SU-DHL-6 (cell line): ENCODE results near the gene MDP1.
"Not testable (repeated sequence)": the region's sequence is repeated elsewhere in the genome, so short reads cannot be mapped to it uniquely, and the experiment has no call there.

Experiments
- H2AFZ ChIP-seq: fragments of 200-600 bp; sonication (generic); 2 replicates; pipeline ENCODE4 v1.6.1; 2014; ENCODE audit warnings: low read depth, mild to moderate bottlenecking, moderate library complexity, mixed read lengths, antibody characterized with exemption, low read length; ENCODE audit not compliant: severe bottlenecking
- H3F3A ChIP-seq: fragments of 200-600 bp; shearing (Covaris generic); 2 replicates; pipeline ENCODE4 v1.6.0; 2016; ENCODE audit warnings: antibody characterized with exemption, mild to moderate bottlenecking; ENCODE audit not compliant: insufficient read depth
- H3K27ac ChIP-seq: fragments of 200-600 bp; sonication (generic); 2 replicates; pipeline ENCODE4 v1.5.1; 2016; ENCODE audit warnings: low read depth, mild to moderate bottlenecking, low read length, moderate library complexity, mixed read lengths
- H3K27me3 ChIP-seq: fragments of 200-600 bp; sonication (generic), shearing (Covaris generic); 2 replicates; pipeline ENCODE4 v1.6.0; 2014; ENCODE audit warnings: mild to moderate bottlenecking, low read length
- H3K36me3 ChIP-seq: fragments of 200-600 bp; sonication (generic); 2 replicates; pipeline ENCODE4 v1.6.1; 2014; ENCODE audit warnings: mild to moderate bottlenecking, low read length, mixed read lengths
- H3K4me2 ChIP-seq: fragments of 300-600, 200-600 bp; shearing (Covaris generic), sonication (generic); 2 replicates; pipeline ENCODE4 v1.6.0; 2014; ENCODE audit warnings: low read length, low read depth, mild to moderate bottlenecking; ENCODE audit not compliant: poor library complexity, severe bottlenecking
- H3K4me3 ChIP-seq: fragments of 200-600 bp; sonication (generic); 2 replicates; pipeline ENCODE4 v1.5.1; 2014; ENCODE audit warnings: antibody characterized with exemption, low read length, mild to moderate bottlenecking, mixed read lengths; ENCODE audit not compliant: insufficient read depth, poor library complexity, severe bottlenecking
- H3K79me2 ChIP-seq: fragments of 200-600 bp; sonication (generic); 2 replicates; pipeline ENCODE4 v1.6.1; 2014; ENCODE audit warnings: mild to moderate bottlenecking, low read length, moderate library complexity; ENCODE audit not compliant: insufficient read depth
- H3K9ac ChIP-seq: fragments of 200-600 bp; sonication (generic); 2 replicates; pipeline ENCODE4 v1.7.0; 2014; ENCODE audit warnings: mild to moderate bottlenecking, low read length
- H3K9me2 ChIP-seq: fragments of 200-600 bp; sonication (generic); replicated peaks from 2 replicates; pipeline ENCODE4 v1.6.1; 2014; ENCODE audit warnings: low read length; ENCODE audit not compliant: insufficient read depth
- H3K9me3 ChIP-seq: fragments of 200-600 bp; sonication (generic); 2 replicates; pipeline ENCODE4 v1.6.1; 2014; ENCODE audit warnings: low read length, mixed read lengths; ENCODE audit not compliant: insufficient read depth
- H4K20me1 ChIP-seq: fragments of 200-600 bp; sonication (generic); 2 replicates; pipeline ENCODE4 v1.6.1; 2014; ENCODE audit warnings: low read depth, mild to moderate bottlenecking, antibody characterized with exemption, low read length, moderate library complexity, mixed read lengths
- CTCF ChIP-seq: fragments of 200-600 bp; sonication (generic); IDR thresholded peaks from one replicate; pipeline ENCODE4 v1.5.1; 2017; ENCODE audit warnings: antibody characterized with exemption, mild to moderate bottlenecking, low read length, moderate library complexity; ENCODE audit not compliant: insufficient read depth, poor library complexity, severe bottlenecking
- EZH2phosphoT487 ChIP-seq: fragments of 200-600 bp; sonication (generic), shearing (Covaris generic); conservative IDR thresholded peaks from 2 replicates; pipeline ENCODE4 v1.6.1; 2018; ENCODE audit warnings: mild to moderate bottlenecking, antibody characterized with exemption, low read length, moderate library complexity, mixed read lengths

Gene MDP1

DNA sequence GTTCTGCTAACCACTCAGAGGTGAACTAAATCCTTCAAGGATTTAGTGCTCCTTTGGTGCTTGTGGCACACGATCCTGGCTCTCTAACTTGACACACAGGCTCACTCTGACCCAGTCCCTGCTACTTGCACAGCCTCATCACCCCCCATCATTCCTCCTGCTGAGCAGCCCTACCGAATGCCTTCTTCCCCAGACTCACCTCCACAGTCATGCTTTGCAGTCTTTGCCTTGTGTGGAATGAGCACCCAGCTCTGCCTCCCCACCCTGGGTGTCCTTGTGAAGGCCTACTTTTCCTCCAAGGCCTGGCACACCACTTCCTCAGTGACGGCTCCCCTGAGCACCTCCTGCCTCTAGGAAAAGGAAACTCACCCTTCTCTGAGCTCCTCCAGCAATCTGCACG lies 34.5 kb upstream of the MDP1 start:
- Histone ChIP-seq H3K79me2 (no peaks in the 10 kb centered on the region), H3K4me2 (no peak overlapping the region), H3K27me3 (no peaks in the 10 kb centered on the region), H2AFZ (no peak overlapping the region), H3K36me3 (no peaks in the 10 kb centered on the region), H3K9me2 (no peaks in the 10 kb centered on the region), H3F3A (no peaks in the 10 kb centered on the region), H3K4me3 (no peak overlapping the region), H4K20me1 (no peaks in the 10 kb centered on the region), H3K27ac (no peak overlapping the region), H3K9ac (no peak overlapping the region), H3K9me3 (no peaks in the 10 kb centered on the region)
- no peak for TF ChIP-seq EZH2phosphoT487

GRCh38 chr14:24249230-24250021 lies 33.6 kb upstream of the MDP1 start:
- H3K27me3 ChIP-seq: no peaks in the 10 kb centered on the region

GRCh38 chr14:24247422-24247821 lies 31.6 kb upstream of the MDP1 start:
- no peaks in the 10 kb centered on the region for H3K9me2 ChIP-seq
- H3K27me3 ChIP-seq: no peaks in the 10 kb centered on the region
- H2AFZ ChIP-seq: no peak overlapping the region
- H3K36me3 ChIP-seq: no peaks in the 10 kb centered on the region
- TF ChIP-seq CTCF (no peak), EZH2phosphoT487 (no peak)
- H3K4me3 ChIP-seq: no peak overlapping the region
- no peaks in the 10 kb centered on the region for H3K9me3 ChIP-seq
- no peak overlapping the region for H3K4me2 ChIP-seq
- H3K9ac ChIP-seq: no peak overlapping the region
- H3K27ac ChIP-seq: no peak overlapping the region
- no peaks in the 10 kb centered on the region for H3K79me2 ChIP-seq
- no peaks in the 10 kb centered on the region for H4K20me1 ChIP-seq
- no peaks in the 10 kb centered on the region for H3F3A ChIP-seq

More at GRCh38 chr14:24249230-24250021, 33.6 kb upstream of the MDP1 start:
- Histone ChIP-seq H3F3A (no peaks in the 10 kb centered on the region), H3K4me3 (no peak overlapping the region), H2AFZ (no peak overlapping the region), H3K9me3 (no peaks in the 10 kb centered on the region), H3K79me2 (no peaks in the 10 kb centered on the region), H3K4me2 (no peak overlapping the region), H4K20me1 (no peaks in the 10 kb centered on the region), H3K27ac (no peak overlapping the region), H3K9me2 (no peaks in the 10 kb centered on the region), H3K36me3 (no peaks in the 10 kb centered on the region), H3K9ac (no peak overlapping the region)
- no peak for TF ChIP-seq EZH2phosphoT487
- no peak for TF ChIP-seq CTCF

GRCh38 chr14:24246765-24247212 lies 30.9 kb upstream of the MDP1 start:
- Histone ChIP-seq H3K9me2 (no peaks in the 10 kb centered on the region), H4K20me1 (no peaks in the 10 kb centered on the region; the same call in 1 of the 2 replicates), H3K27me3 (no peaks in the 10 kb centered on the region), H2AFZ (no peak overlapping the region), H3K27ac (no peak overlapping the region), H3K4me3 (no peak overlapping the region), H3K79me2 (peaks cover 3% of the 10 kb centered on the region; the same call in 1 of the 2 replicates), H3K9ac (no peak overlapping the region), H3K9me3 (no peaks in the 10 kb centered on the region), H3K36me3 (no peaks in the 10 kb centered on the region), H3K4me2 (no peak overlapping the region), H3F3A (no peaks in the 10 kb centered on the region)
- no peak for TF ChIP-seq EZH2phosphoT487

GRCh38 chr14:24245350-24245749 lies 29.5 kb upstream of the MDP1 start:
- H4K20me1 ChIP-seq, H3K9ac ChIP-seq, H3K36me3 ChIP-seq, H3K9me2 ChIP-seq, H3K9me3 ChIP-seq, H3F3A ChIP-seq, H3K4me2 ChIP-seq, H3K4me3 ChIP-seq, H3K27ac ChIP-seq, H2AFZ ChIP-seq, H3K79me2 ChIP-seq, H3K27me3 ChIP-seq: not testable (repeated sequence)
